HepG2 (cell line): Measurements from ENCODE around the gene MGAT2. TPM values are rescaled to one million over a fixed set of nuclear protein-coding genes. Genes with fewer than 3 reads are reported as not detected.

Experiments
- ARHGAP35 ChIP-seq: sonication (generic); formaldehyde crosslinking; IDR thresholded peaks from 2 replicates; pipeline ENCODE4 v1.9.0; 2022; ENCODE audit warnings: mild to moderate bottlenecking, inconsistent platforms, moderate library complexity, missing genetic modification reagents, borderline replicate concordance
- ATM ChIP-seq: fragments of 450-650 bp; IDR thresholded peaks from 2 replicates; pipeline ENCODE4 v1.7.1; 2017; ENCODE audit warnings: mild to moderate bottlenecking, borderline replicate concordance
- ELF1 ChIP-seq: sonication (generic); formaldehyde crosslinking; IDR thresholded peaks from 2 replicates; pipeline ENCODE4 v1.4.0; 2020; ENCODE audit warnings: missing genetic modification reagents
- FOXA1 ChIP-seq, 2 experiments: fragments of 450-650 bp in 1 of 2; sonication (generic) in 1 of 2; formaldehyde crosslinking in 1 of 2; IDR thresholded peaks; 2 replicates each; pipeline versions ENCODE4 v1.4.0 to v1.6.1; 2016 to 2020; ENCODE audit warnings: missing genetic modification reagents in 1 of 2
- HCFC1 ChIP-seq: fragments of 150-350 bp; IDR thresholded peaks from 2 replicates; pipeline ENCODE4 v1.6.1; 2014; ENCODE audit warnings: low read depth, low read length
- HMG20A ChIP-seq: IDR thresholded peaks from 2 replicates; pipeline ENCODE4 v1.6.1; 2016; ENCODE audit warnings: borderline replicate concordance
- JARID2 ChIP-seq: sonication (generic); formaldehyde crosslinking; IDR thresholded peaks from 2 replicates; pipeline ENCODE4 v1.8.1; 2023; ENCODE audit warnings: missing genetic modification reagents, inconsistent platforms; ENCODE audit not compliant: insufficient replicate concordance
- MTF2 ChIP-seq: sonication (generic); formaldehyde crosslinking; IDR thresholded peaks from 2 replicates; pipeline ENCODE4 v1.5.0; 2020; ENCODE audit warnings: missing genetic modification reagents, borderline replicate concordance
- RCOR2 ChIP-seq: IDR thresholded peaks from 2 replicates; pipeline ENCODE4 v1.6.1; 2016; ENCODE audit warnings: missing biosample characterization, missing genetic modification reagents
- SAP130 ChIP-seq: IDR thresholded peaks from 2 replicates; pipeline ENCODE4 v1.6.1; 2016; ENCODE audit warnings: low read depth
- SIN3A ChIP-seq: IDR thresholded peaks from 2 replicates; pipeline ENCODE4 v1.6.1; 2011; ENCODE audit warnings: low read depth, mild to moderate bottlenecking, control low read depth, low read length, borderline replicate concordance
- SMAD1 ChIP-seq: sonication (generic); formaldehyde crosslinking; IDR thresholded peaks from 2 replicates; pipeline ENCODE4 v1.4.0; 2020; ENCODE audit warnings: missing genetic modification reagents, low read depth, mild to moderate bottlenecking, borderline replicate concordance
- ZNF383 ChIP-seq: sonication (generic); formaldehyde crosslinking; IDR thresholded peaks from 2 replicates; pipeline ENCODE4 v1.4.0; 2020; ENCODE audit warnings: missing genetic modification reagents, mild to moderate bottlenecking, borderline replicate concordance
- ZNF574 ChIP-seq: sonication (generic); formaldehyde crosslinking; IDR thresholded peaks from 2 replicates; pipeline ENCODE4 v1.4.0; 2020; ENCODE audit warnings: missing genetic modification reagents
- ZNF724P ChIP-seq: sonication (generic); formaldehyde crosslinking; IDR thresholded peaks from 2 replicates; pipeline ENCODE4 v1.8.0; 2022; ENCODE audit warnings: missing genetic modification reagents, borderline replicate concordance
- ZNF768 ChIP-seq: sonication (generic); formaldehyde crosslinking; IDR thresholded peaks from 2 replicates; pipeline ENCODE4 v1.4.0; 2020; ENCODE audit warnings: missing genetic modification reagents
- polyA plus RNA-seq, 8 experiments: library from polyadenylated mRNA; depleted of rRNA in 3 of 8; stranded (reverse) in 7 of 8; unstranded in 1 of 8; fragments of >200 nt; fragmentation: Illumina TruSeq in 4 of 8; extraction: Trizol in 4 of 8; gene quantifications; 2 replicates each; pipeline versions ENCODE4 v1.2.1 to v1.2.3, GENCODE V29; 2011 to 2016; ENCODE audit warnings: low read depth in 4 of 8, missing spikeins in 1 of 8, mixed read lengths in 1 of 8; ENCODE audit not compliant: insufficient read depth in 1 of 8
- total RNA-seq, 5 experiments: library from RNA; depleted of rRNA; stranded (reverse); fragments of >200 nt; fragmentation: Illumina TruSeq; extraction: Trizol; gene quantifications; 2 replicates each; pipeline ENCODE4 v1.2.3, GENCODE V29; 2016; ENCODE audit warnings: low read depth in 1 of 5
- TF ChIP-seq, protein P1 (sequence below): sonication (generic); formaldehyde crosslinking; IDR thresholded peaks from 2 replicates; pipeline ENCODE4 v1.4.0; 2020; ENCODE audit warnings: missing genetic modification reagents

Gene MGAT2
- total and polyA plus RNA-seq, 2 of the 13 experiments (the other 11 are each of a cell fraction or from before 2014, with no cell fraction given): 12.9 to 51.9 TPM

GRCh38 chr14:49633640-49634546, 13.3 kb downstream of the MGAT2 start (continued):
- TF ChIP-seq HCFC1: peak; percentile 32
- TF ChIP-seq JARID2 (CRISPR knock-in tag): no peak
- no peak; the same call in 1 of the 2 replicates for TF ChIP-seq RCOR2 (CRISPR knock-in tag)
- no peak for TF ChIP-seq SMAD1 (CRISPR knock-in tag)
- TF ChIP-seq MTF2 (CRISPR knock-in tag): no peak
- no peak; the same call in 1 of the 2 replicates for TF ChIP-seq ZNF724P (CRISPR knock-in tag)
- no peak for TF ChIP-seq ARHGAP35 (CRISPR knock-in tag)
- TF ChIP-seq HMG20A (CRISPR knock-in tag): no peak
- TF ChIP-seq SIN3A: peak; percentile 39; the same call in 1 of the 2 replicates
- peak; percentile 88 for TF ChIP-seq ELF1 (CRISPR knock-in tag)
- TF ChIP-seq, protein P1, sequence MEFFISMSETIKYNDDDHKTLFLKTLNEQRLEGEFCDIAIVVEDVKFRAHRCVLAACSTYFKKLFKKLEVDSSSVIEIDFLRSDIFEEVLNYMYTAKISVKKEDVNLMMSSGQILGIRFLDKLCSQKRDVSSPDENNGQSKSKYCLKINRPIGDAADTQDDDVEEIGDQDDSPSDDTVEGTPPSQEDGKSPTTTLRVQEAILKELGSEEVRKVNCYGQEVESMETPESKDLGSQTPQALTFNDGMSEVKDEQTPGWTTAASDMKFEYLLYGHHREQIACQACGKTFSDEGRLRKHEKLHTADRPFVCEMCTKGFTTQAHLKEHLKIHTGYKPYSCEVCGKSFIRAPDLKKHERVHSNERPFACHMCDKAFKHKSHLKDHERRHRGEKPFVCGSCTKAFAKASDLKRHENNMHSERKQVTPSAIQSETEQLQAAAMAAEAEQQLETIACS (CRISPR knock-in tag): peak; percentile 69; the same call in 1 of the 2 replicates
- no peak for TF ChIP-seq ATM
- peak; percentile 83 for TF ChIP-seq SAP130
- TF ChIP-seq FOXA1 (IDR thresholded peaks at IDR 0.05): no peak
- peak; percentile 23; the same call in 1 of the 2 replicates for TF ChIP-seq FOXA1 (CRISPR knock-in tag; IDR thresholded peaks at IDR 0.05)
- no peak; the same call in none of the 2 replicates for TF ChIP-seq ZNF768 (CRISPR knock-in tag)
- no peak for TF ChIP-seq ZNF383
- TF ChIP-seq ZNF574 (CRISPR knock-in tag): peak; percentile 95
